HepG2 (cell line): Measurements from ENCODE around the gene RGL1. TPM values are rescaled to one million over a fixed set of nuclear protein-coding genes. Genes with fewer than 3 reads are reported as not detected.

Experiments
- ATAC-seq: fragments of 200-7000 bp; cut with Tn5 transposase; 3 replicates; pipeline ENCODE4 v1.9.1; 2020; ENCODE audit warnings: mild to moderate bottlenecking, moderate library complexity
- BruUV-seq: library from RNA; stranded (reverse); fragments of 400-500 nt; replicated peaks from 2 replicates; lab custom pipeline; 2021; lab: Mats Ljungman, UMichigan
- CTCF ChIA-PET: fragments of 300-600 bp; formaldehyde crosslinking; extraction: SDS; loops from one replicate; lab custom pipeline; 2021; ENCODE audit warnings: low total read pairs, inconsistent platforms, low intra/inter-chr PET ratio; lab: Yijun Ruan, JAX
- POLR2A ChIA-PET: fragments of 350-600 bp; sonication (Branson Sonifier 250); formaldehyde crosslinking; loops from one replicate; lab custom pipeline; 2020; ENCODE audit warnings: antibody characterized with exemption, inconsistent platforms; lab: Yijun Ruan, JAX
- DNase-seq: peaks from one replicate; pipeline ENCODE4 v3.0.0-alpha.2; 2015; ENCODE audit warnings: low spot score
- FAIRE-seq: peaks from 3 replicates; lab custom pipeline; 2011; peaks lifted over from hg19 to GRCh38; lab: Jason Lieb, UNC
- H2AFZ ChIP-seq: one replicate; pipeline ENCODE4 v1.6.1; 2011; ENCODE audit warnings: low read length, inconsistent platforms
- H3K27ac ChIP-seq: fragments of 300-600 bp; 3 replicates; pipeline ENCODE4 v1.8.0; 2011; ENCODE audit warnings: mixed run types, mild to moderate bottlenecking, mixed read lengths, low read length, inconsistent platforms; ENCODE audit not compliant: insufficient read depth; ENCODE audit errors: extremely low read length
- H3K27me3 ChIP-seq, 2 experiments: fragments of 200-600 bp in 1 of 2; 2 replicates in 1 of 2; 3 replicates in 1 of 2; pipeline versions ENCODE4 v1.6.0 to v1.8.0; 2011; ENCODE audit warnings: low read length in 2 of 2, mild to moderate bottlenecking in 2 of 2, moderate library complexity in 2 of 2, inconsistent platforms in 1 of 2; ENCODE audit not compliant: insufficient read depth in 2 of 2, control insufficient read depth in 1 of 2
- H3K36me3 ChIP-seq, 2 experiments: fragments of 200-600 bp in 1 of 2; replicated peaks in 1 of 2; 2 replicates in 1 of 2; 3 replicates in 1 of 2; pipeline versions ENCODE4 v1.5.1 to v1.8.0; 2011; ENCODE audit warnings: low read length in 2 of 2, inconsistent platforms in 1 of 2; ENCODE audit not compliant: insufficient read depth in 2 of 2, control insufficient read depth in 1 of 2
- H3K4me1 ChIP-seq: 2 replicates; pipeline ENCODE4 v1.5.1; 2012; ENCODE audit warnings: low read length, inconsistent platforms; ENCODE audit not compliant: insufficient read depth
- H3K4me2 ChIP-seq: 2 replicates; pipeline ENCODE4 v1.6.0; 2011; ENCODE audit warnings: low read depth, low read length, inconsistent platforms
- H3K4me3 ChIP-seq, 3 experiments: fragments of 200-600 bp in 1 of 3; sonication (generic), shearing (Covaris generic) in 1 of 3; replicated peaks in 1 of 3; 2 replicates each; pipeline ENCODE4 v1.5.1; 2011 to 2016; ENCODE audit warnings: low read length in 3 of 3, inconsistent platforms in 2 of 3, low read depth in 2 of 3, mild to moderate bottlenecking in 2 of 3, control low read depth in 1 of 3, mixed read lengths in 1 of 3; ENCODE audit not compliant: insufficient read depth in 1 of 3
- H3K79me2 ChIP-seq: one replicate; pipeline ENCODE4 v1.6.1; 2011; ENCODE audit warnings: low read length, inconsistent platforms; ENCODE audit not compliant: insufficient read depth
- H3K9ac ChIP-seq: 2 replicates; pipeline ENCODE4 v1.6.0; 2011; ENCODE audit warnings: mild to moderate bottlenecking, low read depth, low read length, inconsistent platforms; ENCODE audit not compliant: insufficient read depth
- H3K9me3 ChIP-seq: 2 replicates; pipeline ENCODE4 v1.5.1; 2012; ENCODE audit warnings: mild to moderate bottlenecking, low read length
- H4K20me1 ChIP-seq: 2 replicates; pipeline ENCODE4 v1.6.0; 2011; ENCODE audit warnings: inconsistent platforms, mild to moderate bottlenecking, low read length, moderate library complexity; ENCODE audit not compliant: insufficient read depth
- KLF6 ChIP-seq: IDR thresholded peaks from 2 replicates; pipeline ENCODE4 v1.8.0; 2016; ENCODE audit warnings: missing biosample characterization, missing genetic modification reagents
- MED13 ChIP-seq: sonication (generic); formaldehyde crosslinking; IDR thresholded peaks from 2 replicates; pipeline ENCODE4 v1.5.0; 2020; ENCODE audit warnings: missing genetic modification reagents
- MXD1 ChIP-seq: sonication (generic); formaldehyde crosslinking; IDR thresholded peaks from 2 replicates; pipeline ENCODE4 v1.4.0; 2020; ENCODE audit warnings: mild to moderate bottlenecking, missing genetic modification reagents
- NCOA5 ChIP-seq: sonication (generic); formaldehyde crosslinking; IDR thresholded peaks from 2 replicates; pipeline ENCODE4 v1.4.0; 2020; ENCODE audit warnings: missing genetic modification reagents
- NR2F6 ChIP-seq, 2 experiments: IDR thresholded peaks; 2 replicates each; pipeline ENCODE4 v1.6.1; 2016; ENCODE audit warnings: antibody characterized with exemption in 1 of 2, mild to moderate bottlenecking in 1 of 2
- POGZ ChIP-seq: sonication (generic); formaldehyde crosslinking; IDR thresholded peaks from 2 replicates; pipeline ENCODE4 v1.4.0; 2020; ENCODE audit warnings: mild to moderate bottlenecking, missing genetic modification reagents
- RFX1 ChIP-seq: fragments of 450-650 bp; IDR thresholded peaks from 2 replicates; pipeline ENCODE4 v1.6.1; 2017
- SP140L ChIP-seq: sonication (generic); formaldehyde crosslinking; IDR thresholded peaks from 2 replicates; pipeline ENCODE4 v1.4.0; 2020; ENCODE audit warnings: missing genetic modification reagents, borderline replicate concordance
- SP4 ChIP-seq: sonication (generic); formaldehyde crosslinking; IDR thresholded peaks from 2 replicates; pipeline ENCODE4 v1.8.1; 2023; ENCODE audit warnings: mild to moderate bottlenecking, missing genetic modification reagents
- XRCC5 ChIP-seq: fragments of 200-400 bp; formaldehyde crosslinking; optimal IDR thresholded peaks from 2 replicates; pipeline ENCODE3; 2017; ENCODE audit warnings: mild to moderate bottlenecking, low read length
- YY1 ChIP-seq: IDR thresholded peaks from 2 replicates; pipeline ENCODE4 v1.6.1; 2011; ENCODE audit warnings: low read length, low read depth, moderate library complexity, mild to moderate bottlenecking; ENCODE audit not compliant: insufficient read depth, insufficient replicate concordance
- ZKSCAN5 ChIP-seq: sonication (generic); formaldehyde crosslinking; IDR thresholded peaks from 2 replicates; pipeline ENCODE4 v1.5.1; 2020; ENCODE audit warnings: mild to moderate bottlenecking, missing genetic modification reagents
- ZMYM4 ChIP-seq: sonication (generic); formaldehyde crosslinking; IDR thresholded peaks from 2 replicates; pipeline ENCODE4 v1.8.1; 2023; ENCODE audit warnings: mild to moderate bottlenecking, missing genetic modification reagents
- ZNF251 ChIP-seq: sonication (generic); formaldehyde crosslinking; IDR thresholded peaks from 2 replicates; pipeline ENCODE4 v1.9.0; 2021; ENCODE audit warnings: mild to moderate bottlenecking, missing genetic modification reagents
- ZNF256 ChIP-seq: sonication (generic); formaldehyde crosslinking; conservative IDR thresholded peaks from 2 replicates; pipeline ENCODE4 v1.4.0; 2020; ENCODE audit warnings: missing genetic modification reagents
- ZNF3 ChIP-seq: IDR thresholded peaks from 2 replicates; pipeline ENCODE4 v1.7.0; 2017; ENCODE audit warnings: inconsistent platforms
- ZNF766 ChIP-seq: sonication (generic); formaldehyde crosslinking; IDR thresholded peaks from 2 replicates; pipeline ENCODE4 v1.5.0; 2020; ENCODE audit warnings: missing genetic modification reagents, borderline replicate concordance
- ZNF776 ChIP-seq: sonication (generic); formaldehyde crosslinking; IDR thresholded peaks from 2 replicates; pipeline ENCODE4 v1.4.0; 2020; ENCODE audit warnings: mild to moderate bottlenecking, missing genetic modification reagents
- ZSCAN5A ChIP-seq: sonication (generic); formaldehyde crosslinking; IDR thresholded peaks from 2 replicates; pipeline ENCODE4 v1.8.0; 2022; ENCODE audit warnings: mild to moderate bottlenecking, missing genetic modification reagents, borderline replicate concordance
- WGBS: methylation state at CpG from one replicate; pipeline ENCODE4 v1.1.6; 2017; ENCODE audit warnings: low lambda C conversion rate; 5-methylcytosine and 5-hydroxymethylcytosine counted together
- in situ Hi-C: cut with HindIII; loops from 2 replicates; pipeline ENCODE4 v1.10.0; 2017; ENCODE audit warnings: low pct_unique_long_range_greater_than_20kb; ENCODE audit not compliant: extremely low pct_ligation_motif_present
- intact Hi-C: fragments of 100-400 bp; cut with micrococcal nuclease; formaldehyde crosslinking; loops from one replicate; pipeline ENCODE4 v1.10.0; 2022; ENCODE audit not compliant: unreplicated experiment
- polyA plus RNA-seq, 8 experiments: library from polyadenylated mRNA; depleted of rRNA in 3 of 8; stranded (reverse) in 7 of 8; unstranded in 1 of 8; fragments of >200 nt; fragmentation: Illumina TruSeq in 4 of 8; extraction: Trizol in 4 of 8; gene quantifications; 2 replicates each; pipeline versions ENCODE4 v1.2.1 to v1.2.3, GENCODE V29; 2011 to 2016; ENCODE audit warnings: low read depth in 4 of 8, missing spikeins in 1 of 8, mixed read lengths in 1 of 8; ENCODE audit not compliant: insufficient read depth in 1 of 8
- total RNA-seq, 5 experiments: library from RNA; depleted of rRNA; stranded (reverse); fragments of >200 nt; fragmentation: Illumina TruSeq; extraction: Trizol; gene quantifications; 2 replicates each; pipeline ENCODE4 v1.2.3, GENCODE V29; 2016; ENCODE audit warnings: low read depth in 1 of 5

The RGL1 gene
- total and polyA plus RNA-seq, 2 of the 13 experiments (the other 11 are each of a cell fraction or from before 2014, with no cell fraction given) = 3.5 to 4.7 TPM

GRCh38 chr1:183908079-183908478 is 103.2 kb downstream of the RGL1 start:
- POLR2A ChIA-PET = no interaction called here
- in situ Hi-C loops = no loop called here

GRCh38 chr1:183909672-183910071 is 104.8 kb downstream of the RGL1 start:
- 89% methylated on average over 7 of the region's 7 CpGs for WGBS
- POLR2A ChIA-PET = no interaction called here
- FAIRE-seq (no peak), ATAC-seq (no peak), DNase-seq (no peak)
- Histone ChIP-seq H3K79me2 (no peaks in the 10 kb centered on the region), H3K4me1 (peaks cover 4% of the 10 kb centered on the region; the same call in 1 of the 2 replicates), H3K4me2 (no peak overlapping the region), H3K27me3 (no peaks in the 10 kb centered on the region), H2AFZ (no peak overlapping the region), H3K9me3 (no peaks in the 10 kb centered on the region), H4K20me1 (no peaks in the 10 kb centered on the region), H3K36me3 (peaks cover 11 to 20% of the 10 kb centered on the region in 2 experiments; a peak in 4 of 5 replicates), H3K4me3 (no peak overlapping the region), H3K9ac (no peak overlapping the region), H3K27ac (no peak overlapping the region)
- in situ Hi-C loops (loop anchor here (5.0 kb wide), 1 partner anchor 252 kb away; no protein-coding TSS in a partner anchor), intact Hi-C loops (no loop called here)
- no TSS peak for BruUV-seq
- CTCF ChIA-PET = no interaction called here
- TF ChIP-seq NCOA5 (CRISPR knock-in tag) (no peak), KLF6 (CRISPR knock-in tag) (no peak), MED13 (CRISPR knock-in tag) (no peak), SP4 (no peak), ZSCAN5A (no peak), MXD1 (no peak), SP140L (CRISPR knock-in tag) (no peak), YY1 (no peak), RFX1 (no peak), ZMYM4 (CRISPR knock-in tag) (no peak), XRCC5 (no peak), ZKSCAN5 (no peak), POGZ (CRISPR knock-in tag) (no peak), ZNF256 (CRISPR knock-in tag) (no peak), ZNF766 (CRISPR knock-in tag) (no peak), ZNF776 (CRISPR knock-in tag) (no peak)

More at GRCh38 chr1:183908079-183908478, 103.2 kb downstream of the RGL1 start:
- no peak overlapping the region for H3K4me2 ChIP-seq
- H3K9ac ChIP-seq = no peak overlapping the region
- CTCF ChIA-PET = no interaction called here
- intact Hi-C loops = no loop called here
- ATAC-seq = no peak
- TF ChIP-seq ZNF251 (no peak), ZNF3 (CRISPR knock-in tag) (no peak), NR2F6 (IDR thresholded peaks at IDR 0.05) (no peak), NR2F6 (CRISPR knock-in tag; IDR thresholded peaks at IDR 0.05) (no peak)
- TF ChIP-seq, all 625 proteins: peak for 0
- H3K79me2 ChIP-seq = no peaks in the 10 kb centered on the region
- DNase-seq = no peak
- FAIRE-seq = no peak
- H3K9me3 ChIP-seq = no peaks in the 10 kb centered on the region
- no peak overlapping the region for H3K27ac ChIP-seq
- no peaks in the 10 kb centered on the region for H4K20me1 ChIP-seq
- H3K4me3 ChIP-seq = no peak overlapping the region
- BruUV-seq = no TSS peak
- peaks cover 11 to 21% of the 10 kb centered on the region in 2 experiments; a peak in 4 of 5 replicates for H3K36me3 ChIP-seq
- H3K27me3 ChIP-seq = no peaks in the 10 kb centered on the region
- 94% methylated on average over 4 of the region's 4 CpGs for WGBS
- no peak overlapping the region for H2AFZ ChIP-seq
- peaks cover 4% of the 10 kb centered on the region; the same call in 1 of the 2 replicates for H3K4me1 ChIP-seq
